Measurements from ENCODE around the gene C2CD2. TPM values are rescaled to one million over a fixed set of nuclear protein-coding genes. Genes with fewer than 3 reads are reported as not detected.

Gene C2CD2
- total RNA-seq, 1 donor from 2014 or later = 31.1 TPM

GRCh38 chr21:41903559-41904351 lies 50.1 kb downstream of the C2CD2 start:
- no peak overlapping the region for H3K4me3 Mint-ChIP-seq
- no peak for DNase-seq (ENCODE audit: low spot score in 2 of 2, unreplicated experiment in 2 of 2)
- peaks cover 48% of the 10 kb centered on the region for H3K36me3 Mint-ChIP-seq
- no peaks in the 10 kb centered on the region for H3K4me1 Mint-ChIP-seq
- H3K27me3 Mint-ChIP-seq (ENCODE audit: low read depth) = no peaks in the 10 kb centered on the region
- no peaks in the 10 kb centered on the region for H3K9me3 Mint-ChIP-seq
- TF ChIP-seq, protein P1, sequence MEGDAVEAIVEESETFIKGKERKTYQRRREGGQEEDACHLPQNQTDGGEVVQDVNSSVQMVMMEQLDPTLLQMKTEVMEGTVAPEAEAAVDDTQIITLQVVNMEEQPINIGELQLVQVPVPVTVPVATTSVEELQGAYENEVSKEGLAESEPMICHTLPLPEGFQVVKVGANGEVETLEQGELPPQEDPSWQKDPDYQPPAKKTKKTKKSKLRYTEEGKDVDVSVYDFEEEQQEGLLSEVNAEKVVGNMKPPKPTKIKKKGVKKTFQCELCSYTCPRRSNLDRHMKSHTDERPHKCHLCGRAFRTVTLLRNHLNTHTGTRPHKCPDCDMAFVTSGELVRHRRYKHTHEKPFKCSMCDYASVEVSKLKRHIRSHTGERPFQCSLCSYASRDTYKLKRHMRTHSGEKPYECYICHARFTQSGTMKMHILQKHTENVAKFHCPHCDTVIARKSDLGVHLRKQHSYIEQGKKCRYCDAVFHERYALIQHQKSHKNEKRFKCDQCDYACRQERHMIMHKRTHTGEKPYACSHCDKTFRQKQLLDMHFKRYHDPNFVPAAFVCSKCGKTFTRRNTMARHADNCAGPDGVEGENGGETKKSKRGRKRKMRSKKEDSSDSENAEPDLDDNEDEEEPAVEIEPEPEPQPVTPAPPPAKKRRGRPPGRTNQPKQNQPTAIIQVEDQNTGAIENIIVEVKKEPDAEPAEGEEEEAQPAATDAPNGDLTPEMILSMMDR (IDR thresholded peaks at IDR 0.05; ENCODE audit: unreplicated experiment) = no peak
- H3K27ac Mint-ChIP-seq = no peak overlapping the region

GRCh38 chr21:41902946-41903345 lies 50.9 kb downstream of the C2CD2 start:
- no peaks in the 10 kb centered on the region for H3K4me1 Mint-ChIP-seq
- DNase-seq (ENCODE audit: low spot score in 2 of 2, unreplicated experiment in 2 of 2) = no peak
- TF ChIP-seq, protein P1 (IDR thresholded peaks at IDR 0.05; ENCODE audit: unreplicated experiment) = no peak
- H3K4me3 Mint-ChIP-seq = no peak overlapping the region
- H3K27me3 Mint-ChIP-seq (ENCODE audit: low read depth) = no peaks in the 10 kb centered on the region
- no peaks in the 10 kb centered on the region for H3K9me3 Mint-ChIP-seq
- H3K36me3 Mint-ChIP-seq = peaks cover 50% of the 10 kb centered on the region
- H3K27ac Mint-ChIP-seq = no peak overlapping the region

DNA sequence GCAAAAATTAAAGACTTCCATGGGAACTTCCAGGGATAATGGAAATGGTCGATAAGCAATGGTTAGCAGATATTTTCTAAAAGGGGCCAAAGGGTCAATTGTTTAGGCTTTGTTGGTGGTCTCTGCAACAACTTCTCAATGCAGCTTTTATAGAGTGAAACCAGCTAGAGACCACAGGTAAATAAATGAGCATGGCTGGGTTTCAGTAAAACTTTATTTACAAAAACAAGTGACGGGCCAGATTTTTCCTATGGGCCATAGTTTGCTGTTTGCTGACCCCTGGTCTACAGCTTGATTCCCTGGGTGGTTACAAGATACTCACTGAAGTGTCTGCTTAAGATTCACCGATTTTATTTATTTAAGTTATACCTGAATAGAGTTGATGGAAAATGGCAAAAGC lies 52.0 kb downstream of the C2CD2 start:
- peaks cover 43% of the 10 kb centered on the region for H3K36me3 Mint-ChIP-seq
- no peak for DNase-seq (ENCODE audit: low spot score in 2 of 2, unreplicated experiment in 2 of 2)
- TF ChIP-seq, protein P1 (IDR thresholded peaks at IDR 0.05; ENCODE audit: unreplicated experiment) = no peak
- H3K4me1 Mint-ChIP-seq = peaks cover 4% of the 10 kb centered on the region
- H3K4me3 Mint-ChIP-seq = no peak overlapping the region
- H3K27ac Mint-ChIP-seq = no peak overlapping the region
- no peaks in the 10 kb centered on the region for H3K27me3 Mint-ChIP-seq (ENCODE audit: low read depth)
- H3K9me3 Mint-ChIP-seq = no peaks in the 10 kb centered on the region

DNA sequence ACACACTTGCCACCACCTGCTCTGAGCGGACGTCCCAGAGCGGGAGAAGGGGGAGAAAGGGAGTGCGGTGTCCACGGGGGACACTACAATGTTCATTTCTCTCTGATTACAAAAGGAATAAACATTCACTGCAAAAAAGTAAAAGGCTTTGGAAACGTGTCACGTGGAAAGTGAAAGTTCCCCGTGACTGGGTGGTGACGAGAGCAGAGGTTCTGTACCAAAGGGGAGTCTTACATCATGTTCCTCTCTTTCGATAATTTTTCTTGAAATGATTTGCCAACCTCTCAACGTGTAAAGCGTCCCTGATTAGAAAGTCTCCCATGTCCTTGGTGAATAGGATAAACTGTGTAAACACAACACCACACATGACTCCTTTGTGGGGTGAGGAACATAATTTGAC lies 52.7 kb downstream of the C2CD2 start:
- Mint-ChIP-seq H3K27ac (no peak overlapping the region), H3K9me3 (no peaks in the 10 kb centered on the region), H3K4me1 (peaks cover 9% of the 10 kb centered on the region), H3K27me3 (ENCODE audit: low read depth) (no peaks in the 10 kb centered on the region), H3K4me3 (no peak overlapping the region), H3K36me3 (peaks cover 36% of the 10 kb centered on the region)
- no peak for DNase-seq (ENCODE audit: low spot score in 2 of 2, unreplicated experiment in 2 of 2)
- TF ChIP-seq, protein P1 (IDR thresholded peaks at IDR 0.05; ENCODE audit: unreplicated experiment) = no peak

DNA sequence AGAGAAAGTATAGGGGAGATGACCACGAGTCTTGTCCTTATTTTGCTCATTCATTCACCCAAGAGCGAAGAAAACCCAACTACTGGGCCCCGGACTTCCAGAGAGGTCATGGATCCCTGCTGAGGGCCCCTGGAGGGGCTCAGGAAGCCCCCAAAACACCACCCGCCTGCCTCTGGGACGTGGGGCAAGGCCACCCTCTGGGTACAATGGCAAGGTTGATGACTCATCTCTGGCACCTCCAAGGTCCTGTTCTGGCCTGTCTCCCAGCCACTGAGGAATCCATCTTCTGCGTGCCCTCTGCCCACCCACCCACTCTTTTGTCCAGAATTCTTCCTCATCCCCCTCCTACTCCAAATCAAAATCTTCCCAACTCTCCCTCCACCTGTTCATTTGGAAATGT lies 53.4 kb downstream of the C2CD2 start:
- no peaks in the 10 kb centered on the region for H3K9me3 Mint-ChIP-seq
- H3K27ac Mint-ChIP-seq = no peak overlapping the region
- peaks cover 33% of the 10 kb centered on the region for H3K36me3 Mint-ChIP-seq
- peaks cover 16% of the 10 kb centered on the region for H3K4me1 Mint-ChIP-seq
- H3K4me3 Mint-ChIP-seq = no peak overlapping the region
- H3K27me3 Mint-ChIP-seq (ENCODE audit: low read depth) = no peaks in the 10 kb centered on the region
- TF ChIP-seq, protein P1 (IDR thresholded peaks at IDR 0.05; ENCODE audit: unreplicated experiment) = no peak
- no peak for DNase-seq (ENCODE audit: low spot score in 2 of 2, unreplicated experiment in 2 of 2)

All from mesothelial cell of epicardium (in vitro differentiated cells).